Measurements from ENCODE around the gene TNFAIP8.

The TNFAIP8 gene

DNA sequence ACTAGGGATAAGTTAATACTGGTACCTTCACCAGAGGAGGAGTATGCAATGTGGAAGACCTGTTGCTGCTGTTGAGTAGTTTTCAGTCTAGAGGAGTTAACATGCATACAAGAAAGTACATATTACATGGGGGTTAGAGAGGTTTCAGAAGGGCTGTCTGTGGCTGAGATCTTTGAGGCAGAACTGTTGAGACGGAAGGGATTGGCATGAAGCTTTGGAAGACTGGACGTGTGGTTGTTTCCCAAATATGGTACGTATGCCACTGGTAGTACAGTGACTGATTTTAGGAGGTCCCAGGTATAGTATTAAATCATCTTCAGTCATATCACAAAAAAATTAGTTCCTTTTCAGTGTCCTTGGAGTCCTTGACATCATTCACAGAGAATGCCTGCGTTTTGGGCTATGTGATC is 17.6 kb downstream of the TNFAIP8 start:
- DNase-seq = no peak

DNA sequence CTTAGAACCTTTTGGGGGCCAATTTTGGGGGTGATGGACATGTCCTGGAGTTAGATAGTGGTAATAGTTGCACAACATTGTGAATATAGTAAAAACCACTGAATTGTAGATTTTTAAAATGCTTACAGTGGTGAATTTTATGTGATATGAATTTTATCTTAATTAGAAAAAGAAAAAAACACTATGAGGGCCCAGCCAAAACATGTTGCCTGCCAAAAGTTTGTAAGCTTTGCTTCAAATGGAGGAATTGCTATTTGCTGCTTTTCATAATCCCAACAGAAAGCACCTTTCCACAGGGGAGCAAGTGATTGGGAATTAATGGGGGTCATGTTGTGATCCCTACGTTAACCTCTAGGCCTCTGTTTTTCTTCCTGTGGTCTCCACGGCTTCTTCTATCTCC is 19.1 kb downstream of the TNFAIP8 start:
- no peak for DNase-seq

- DNase-seq = no peak
Observed at GRCh38 chr5:119377066-119377465, 21.2 kb downstream of the TNFAIP8 start.

DNA sequence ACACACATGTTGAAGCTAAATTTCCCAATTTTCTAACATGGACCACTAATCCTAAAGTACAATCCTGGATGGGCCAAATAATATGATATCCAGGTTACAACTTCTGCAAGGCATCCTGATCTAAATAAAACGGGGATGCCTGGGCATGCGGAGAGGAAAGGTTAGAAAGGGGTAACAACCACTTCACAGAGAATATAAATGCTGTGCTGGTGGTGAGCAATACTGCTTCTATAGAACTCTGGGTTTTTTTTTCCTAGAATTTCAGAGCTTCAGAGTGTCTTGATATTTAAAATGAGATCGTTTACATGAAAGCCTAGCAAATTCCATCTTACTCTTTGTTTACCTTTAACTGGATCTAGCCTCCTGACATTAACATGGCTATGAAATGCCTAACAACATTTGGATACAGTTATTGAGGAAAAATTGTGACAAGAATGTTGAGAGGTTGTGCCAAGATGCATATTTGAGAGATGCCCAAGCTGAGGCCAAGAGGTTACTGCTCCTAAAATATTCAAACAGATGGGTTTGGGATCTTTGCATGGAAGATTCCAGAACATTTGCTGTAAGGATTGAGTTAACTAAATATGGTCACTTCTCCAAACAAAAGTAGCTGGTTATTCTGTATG is 22.4 kb downstream of the TNFAIP8 start:
- DNase-seq = no peak

- DNase-seq = no peak
Observed at GRCh38 chr5:119379096-119379495, 23.3 kb downstream of the TNFAIP8 start.

DNA sequence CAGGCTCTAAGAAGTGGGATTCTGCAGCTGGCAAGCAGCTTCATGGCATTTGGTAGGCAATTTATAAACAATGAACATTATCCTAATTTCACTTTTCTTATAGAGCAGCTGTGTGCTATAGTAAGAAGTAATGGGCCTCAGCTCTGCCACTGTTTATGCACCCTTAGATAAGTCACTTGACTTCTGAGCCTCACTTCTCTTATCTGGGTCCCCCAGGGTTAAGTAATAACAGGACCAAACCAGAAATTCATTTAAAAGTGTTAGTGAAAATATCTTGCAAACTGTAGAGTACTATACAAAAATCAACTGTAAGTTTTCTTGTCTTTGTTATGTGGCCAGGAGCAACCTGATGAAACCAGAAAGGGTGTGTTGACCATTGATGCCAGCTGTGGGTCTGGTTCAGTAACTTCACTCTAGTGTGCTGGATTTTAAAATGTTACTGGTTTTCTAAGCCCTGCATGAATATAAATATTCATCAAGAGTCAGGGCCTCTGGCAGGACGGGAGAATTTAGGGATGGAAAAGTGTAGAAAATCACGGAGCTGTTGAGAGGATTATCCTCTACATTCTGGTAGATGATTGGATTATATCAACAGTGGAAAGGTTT is 24.2 kb downstream of the TNFAIP8 start:
- DNase-seq = no peak

DNA sequence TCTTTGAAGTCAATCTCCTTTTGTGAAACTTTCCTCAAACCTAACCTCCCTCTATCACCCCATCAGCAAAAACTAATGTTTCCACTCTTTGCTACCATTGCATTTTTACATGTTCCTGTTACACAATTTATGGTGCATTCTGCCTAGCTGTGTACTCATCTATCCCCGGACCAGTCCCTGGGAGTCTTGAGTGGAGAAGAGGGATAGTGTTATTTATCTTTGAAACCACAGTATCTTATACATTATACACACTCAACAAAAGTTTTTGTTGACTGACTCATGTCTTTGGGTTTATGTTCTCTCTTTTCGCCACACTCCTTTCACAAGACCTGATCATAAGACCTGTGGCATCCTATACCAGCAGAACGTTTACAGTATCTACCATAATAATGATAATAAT is 26.4 kb downstream of the TNFAIP8 start:
- no peak for DNase-seq

DNA sequence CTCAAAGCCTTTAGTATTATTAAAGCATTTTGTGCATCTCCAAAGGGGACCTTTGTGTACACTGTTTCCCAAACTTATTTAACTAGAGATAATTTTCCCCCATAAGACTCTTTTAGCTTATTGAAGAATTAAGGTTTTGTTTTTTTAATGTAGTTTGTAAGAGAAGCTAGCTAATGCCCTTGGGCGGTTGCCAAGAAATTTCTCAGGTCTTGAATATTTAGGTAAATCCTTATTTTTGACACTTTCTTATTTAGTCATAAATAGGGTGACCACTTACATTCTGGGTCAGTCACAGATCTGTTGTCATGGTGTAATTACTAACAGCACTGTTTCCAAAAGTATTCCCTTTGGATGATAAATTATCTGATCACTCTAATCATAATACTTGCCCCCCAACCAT is 27.2 kb downstream of the TNFAIP8 start:
- no peak for DNase-seq

- DNase-seq = no peak
Observed at GRCh38 chr5:119385136-119385535, 29.3 kb downstream of the TNFAIP8 start.

GRCh38 chr5:119385536-119386128 is 29.8 kb downstream of the TNFAIP8 start:
- no peak for DNase-seq

- DNase-seq = no peak
Observed at GRCh38 chr5:119386596-119387344, 31.0 kb downstream of the TNFAIP8 start.

GRCh38 chr5:119387945-119388618 is 32.3 kb downstream of the TNFAIP8 start:
- DNase-seq = no peak

- no peak for DNase-seq
Observed at GRCh38 chr5:119388619-119389190, 32.9 kb downstream of the TNFAIP8 start.

- DNase-seq = no peak
Observed at GRCh38 chr5:119389288-119390030, 33.6 kb downstream of the TNFAIP8 start.

DNA sequence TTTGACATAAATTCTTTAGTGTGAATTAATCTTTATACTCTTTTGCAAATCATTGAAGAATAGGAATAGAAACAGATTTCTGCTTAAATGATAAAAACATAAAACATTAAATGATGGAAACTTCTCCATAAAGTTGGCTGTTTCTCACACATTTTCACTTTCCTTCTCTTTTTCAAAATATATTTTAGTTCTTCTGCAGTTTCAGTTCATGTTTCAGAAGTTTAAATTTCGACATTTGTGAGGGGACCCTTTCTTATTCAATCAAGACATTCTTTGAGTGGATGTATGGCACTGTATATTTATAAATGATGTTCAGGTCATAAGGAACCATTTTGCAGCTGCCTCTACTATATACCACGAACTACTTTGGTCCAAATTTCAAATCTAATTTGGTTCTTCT is 34.6 kb downstream of the TNFAIP8 start:
- no peak for DNase-seq

- DNase-seq = no peak
Observed at GRCh38 chr5:119393201-119393691, 37.4 kb downstream of the TNFAIP8 start.

DNA sequence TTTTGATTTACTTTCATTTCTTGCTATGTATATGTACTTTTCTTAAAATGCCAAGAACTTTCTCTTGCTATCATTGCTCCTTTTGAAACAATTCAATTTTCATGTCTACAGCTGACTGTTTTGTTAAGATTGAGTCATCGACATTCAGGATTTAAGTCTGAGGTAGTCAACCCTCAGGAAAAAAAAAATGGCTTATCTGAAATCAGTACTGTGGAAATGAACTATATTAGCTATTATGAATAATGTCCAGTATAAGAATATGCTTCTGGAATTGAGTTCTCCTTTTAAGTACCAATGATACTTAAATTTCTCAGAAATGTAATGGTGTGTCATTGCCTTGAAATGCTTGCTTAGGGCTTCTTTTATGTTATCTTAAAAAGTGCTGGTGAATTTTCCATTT is 37.9 kb downstream of the TNFAIP8 start:
- no peak for DNase-seq

- DNase-seq = no peak
Observed at GRCh38 chr5:119395080-119395836, 39.4 kb downstream of the TNFAIP8 start.

GRCh38 chr5:119396030-119396664 is 40.3 kb downstream of the TNFAIP8 start:
- no peak for DNase-seq

DNA sequence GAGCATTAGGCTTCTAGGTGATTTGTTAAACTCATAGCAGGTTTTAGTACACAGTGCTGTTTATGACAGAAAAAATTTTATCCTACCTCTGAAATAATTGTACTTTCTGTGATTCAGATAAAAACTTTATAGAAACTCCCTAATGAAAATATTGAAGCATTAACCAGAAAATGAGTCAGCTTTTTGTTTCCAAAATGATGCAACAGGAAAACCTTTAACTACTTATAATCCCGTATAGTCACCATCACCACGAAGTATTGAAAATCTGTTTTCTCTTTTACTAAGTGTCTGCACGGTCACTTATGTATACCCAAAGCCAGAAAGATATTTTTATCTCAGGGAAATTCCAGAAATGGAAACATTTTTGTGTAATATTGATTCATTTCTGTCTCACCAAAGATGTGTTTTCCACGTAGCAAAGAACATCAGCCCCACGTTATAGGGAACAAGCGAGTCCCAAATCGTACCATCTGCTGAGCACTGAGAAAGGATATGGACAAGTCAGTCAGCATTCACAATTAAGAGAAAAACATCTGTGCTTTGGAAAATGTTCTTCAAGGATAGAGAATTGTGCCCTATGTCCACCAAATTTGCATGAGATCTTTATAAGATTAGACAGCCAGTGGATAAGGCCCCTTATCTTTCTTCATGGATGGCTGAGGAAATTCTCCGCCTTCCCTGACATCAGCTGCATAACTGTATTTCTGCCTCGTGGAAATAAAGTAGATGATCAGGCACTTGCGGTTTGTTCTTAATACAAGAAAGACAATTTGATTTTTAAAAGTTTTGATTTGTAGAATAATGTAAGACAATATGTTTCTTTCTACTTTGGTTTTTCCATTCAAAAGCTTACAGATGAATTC is 41.9 kb downstream of the TNFAIP8 start:
- DNase-seq = no peak

Measured in SIG-M5 (cell line).